GM19468 (cell line): ENCODE results near the gene RHBDF2.
A peak's percentile ranks its signal among the peaks of the same experiment; 100 is the strongest.

Experiments
- ATAC-seq: cut with Tn5 transposase; IDR thresholded peaks from one replicate; pipeline ENCODE4 v1.9.1; 2021; ENCODE audit warnings: mild to moderate bottlenecking, moderate library complexity, moderate number of reproducible peaks; ENCODE audit not compliant: unreplicated experiment; ENCODE audit errors: extremely low read depth

RHBDF2 gene

DNA sequence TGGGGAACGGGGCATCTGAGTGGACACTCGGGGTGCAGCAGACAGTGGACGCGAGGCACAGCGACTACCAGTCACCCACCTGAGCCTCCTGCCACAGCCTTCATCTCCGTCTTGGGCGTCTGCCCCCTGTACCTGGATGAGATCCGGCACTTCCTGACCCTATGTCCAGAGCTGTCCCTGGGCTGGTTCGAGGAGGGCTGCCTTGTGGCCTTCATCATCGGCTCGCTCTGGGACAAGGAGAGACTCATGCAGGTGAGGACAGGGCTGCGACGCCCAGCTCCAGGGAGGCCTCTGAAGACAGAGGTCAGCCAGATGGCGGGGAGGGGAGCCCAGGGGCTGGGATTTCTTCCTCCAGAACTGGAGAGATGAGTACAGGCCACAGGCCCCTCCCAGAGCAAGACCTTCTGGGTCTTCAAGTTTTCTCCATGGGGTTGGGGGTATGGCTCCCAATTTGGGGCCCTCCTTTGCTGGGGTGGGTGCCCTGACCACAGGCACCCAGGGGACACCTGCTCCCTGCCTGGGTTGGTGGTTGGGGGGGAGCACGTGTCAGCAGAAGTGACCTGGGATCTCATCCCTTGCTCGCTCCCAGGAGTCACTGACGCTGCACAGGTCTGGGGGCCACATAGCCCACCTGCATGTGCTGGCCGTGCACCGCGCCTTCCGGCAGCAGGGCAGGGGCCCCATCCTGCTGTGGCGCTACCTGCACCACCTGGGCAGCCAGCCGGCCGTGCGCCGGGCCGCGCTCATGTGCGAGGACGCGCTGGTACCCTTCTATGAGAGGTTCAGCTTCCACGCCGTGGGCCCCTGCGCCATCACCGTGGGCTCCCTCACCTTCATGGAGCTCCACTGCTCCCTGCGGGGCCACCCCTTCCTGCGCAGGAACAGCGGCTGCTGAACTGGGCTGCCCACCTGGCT lies 31.9 kb downstream of the RHBDF2 start:
- no peak for ATAC-seq

- no peak for ATAC-seq
These were observed 32.6 kb downstream of the RHBDF2 start for GRCh38 chr17:76468634-76469010.

DNA sequence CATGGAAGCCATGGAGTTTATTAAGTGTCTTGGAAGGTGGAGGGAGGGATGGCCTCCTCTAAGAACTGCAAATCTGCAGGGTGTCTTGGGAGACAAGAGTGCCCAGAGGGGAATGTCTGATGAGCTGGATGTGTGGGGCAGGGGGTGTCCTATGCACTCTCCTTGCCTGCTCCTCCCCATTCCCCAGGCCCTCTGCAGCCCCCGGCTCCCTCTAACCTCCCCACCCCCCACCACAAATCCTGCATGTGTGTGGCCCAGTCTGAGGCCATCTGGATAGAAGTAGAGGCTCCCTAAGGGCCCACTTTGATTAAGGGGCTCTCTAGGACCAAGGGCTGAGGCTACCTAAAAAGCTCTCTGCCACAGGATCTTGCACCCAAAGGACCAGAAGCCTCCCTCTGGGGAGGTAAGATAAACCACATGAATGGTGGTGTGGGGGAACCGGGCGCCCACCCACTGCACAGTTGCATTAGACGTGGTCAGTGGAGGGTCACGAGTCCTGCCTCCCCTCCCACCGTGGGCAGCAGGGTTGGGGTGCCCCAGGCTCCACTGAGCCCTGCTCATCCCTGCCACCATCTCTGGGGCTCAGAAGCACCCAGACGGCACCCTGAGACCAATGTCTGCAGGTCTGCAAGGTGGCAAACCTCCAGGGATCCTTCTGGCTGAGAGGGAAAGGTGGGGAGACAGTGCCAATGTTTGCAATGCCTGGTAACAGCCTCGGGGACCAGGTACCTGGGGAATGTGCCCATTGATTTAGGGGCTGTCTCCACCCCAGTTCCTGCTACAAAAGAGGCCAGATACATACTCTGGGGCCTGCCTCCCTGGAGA lies 33.2 kb downstream of the RHBDF2 start:
- ATAC-seq = no peak

DNA sequence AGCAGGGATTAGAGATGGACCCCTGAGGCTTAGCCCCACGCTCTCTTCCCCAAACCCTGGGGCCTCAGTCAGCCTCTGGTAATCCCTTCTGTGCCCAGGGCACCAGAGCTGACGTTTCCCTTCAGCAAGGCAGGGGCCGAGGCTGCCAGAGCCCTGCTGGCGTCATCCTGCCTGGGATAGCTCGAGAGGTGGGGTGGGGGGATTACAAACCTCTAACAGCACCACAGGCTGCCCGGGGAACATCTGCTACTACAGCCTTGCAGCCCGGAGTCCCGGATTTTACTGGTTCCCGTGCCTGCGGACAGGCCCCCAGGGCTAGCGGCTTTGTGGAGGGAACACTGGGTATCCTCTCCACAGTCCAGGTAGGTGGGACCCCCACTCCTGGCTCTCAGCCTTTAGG lies 33.9 kb downstream of the RHBDF2 start, which contains the start of gene AANAT:
TSS of gene AANAT (plus strand) at position 238 of the 400 bp plus-strand sequence. CDS start 1,144 bp downstream, outside the sequence.
- ATAC-seq = no peak

- no peak for ATAC-seq
These were observed 34.5 kb downstream of the RHBDF2 start for GRCh38 chr17:76466775-76467130.

- ATAC-seq = no peak
These were observed 38.5 kb downstream of the RHBDF2 start for GRCh38 chr17:76462556-76463290.

- ATAC-seq = no peak
These were observed 39.3 kb downstream of the RHBDF2 start for GRCh38 chr17:76461765-76462555.

DNA sequence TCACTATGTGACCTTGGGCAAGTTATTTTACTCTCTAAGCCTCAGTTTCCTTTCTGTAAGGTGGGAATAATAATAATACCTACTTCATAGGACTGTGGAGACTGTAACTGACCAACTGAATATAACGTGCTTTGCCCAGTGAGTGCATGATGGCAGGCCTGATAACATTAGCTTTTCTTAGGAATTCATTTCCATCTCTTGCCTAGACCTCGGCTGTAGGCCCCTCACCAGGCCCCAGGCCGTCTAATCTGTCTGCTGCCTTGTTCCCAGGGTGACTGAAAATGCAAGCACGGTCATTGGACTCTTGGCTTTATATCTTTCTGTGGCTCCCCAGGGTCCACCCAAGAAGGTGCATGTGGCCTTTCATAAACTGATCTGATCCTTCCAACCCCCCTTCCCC lies 41.5 kb downstream of the RHBDF2 start:
- ATAC-seq = no peak

DNA sequence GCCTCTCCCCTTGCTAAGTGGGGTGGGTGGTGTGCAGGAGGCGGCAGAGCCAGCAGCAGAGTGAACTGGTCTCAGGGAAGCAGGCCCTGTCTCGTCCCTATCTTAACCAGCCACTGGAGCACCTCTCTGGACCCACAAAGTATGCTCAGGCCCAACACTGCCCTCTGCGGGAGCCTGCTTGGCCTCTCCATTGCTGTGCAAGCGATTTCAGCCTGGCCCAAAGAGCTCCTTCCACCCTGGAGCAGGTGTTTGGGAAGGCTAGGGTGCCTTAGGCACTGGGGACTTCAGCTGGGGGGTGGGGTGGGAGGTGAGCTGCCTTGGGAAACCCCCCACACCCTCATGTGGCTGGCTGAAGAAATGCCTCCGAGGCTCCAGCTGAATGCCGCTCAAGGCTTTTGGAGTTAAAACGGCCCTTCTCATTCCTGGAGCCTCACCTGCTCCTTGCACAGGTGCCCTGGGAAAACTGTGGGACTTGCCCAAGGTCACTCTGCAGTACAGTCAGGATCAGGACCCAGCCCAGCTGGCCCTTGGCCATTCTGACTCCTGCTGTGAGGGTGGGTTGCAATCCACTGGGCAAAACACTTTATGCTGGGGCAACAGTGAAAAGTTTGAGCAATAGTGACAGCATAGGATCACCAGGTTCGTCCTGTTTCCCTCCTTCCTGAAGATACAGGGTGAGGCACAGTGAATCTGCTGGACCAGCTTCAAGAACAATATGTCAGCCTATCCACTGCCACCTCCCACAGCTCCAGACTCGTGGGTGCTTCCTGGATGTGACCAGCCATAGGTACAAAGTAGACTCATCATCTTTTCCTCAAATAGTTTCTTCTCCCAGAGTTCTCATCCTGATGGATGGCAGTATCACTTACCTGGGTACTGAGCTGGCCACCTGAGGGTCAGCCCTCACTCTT lies 42.4 kb downstream of the RHBDF2 start:
- ATAC-seq = no peak

- no peak for ATAC-seq
These were observed 47.8 kb downstream of the RHBDF2 start for GRCh38 chr17:76453431-76453743.

DNA sequence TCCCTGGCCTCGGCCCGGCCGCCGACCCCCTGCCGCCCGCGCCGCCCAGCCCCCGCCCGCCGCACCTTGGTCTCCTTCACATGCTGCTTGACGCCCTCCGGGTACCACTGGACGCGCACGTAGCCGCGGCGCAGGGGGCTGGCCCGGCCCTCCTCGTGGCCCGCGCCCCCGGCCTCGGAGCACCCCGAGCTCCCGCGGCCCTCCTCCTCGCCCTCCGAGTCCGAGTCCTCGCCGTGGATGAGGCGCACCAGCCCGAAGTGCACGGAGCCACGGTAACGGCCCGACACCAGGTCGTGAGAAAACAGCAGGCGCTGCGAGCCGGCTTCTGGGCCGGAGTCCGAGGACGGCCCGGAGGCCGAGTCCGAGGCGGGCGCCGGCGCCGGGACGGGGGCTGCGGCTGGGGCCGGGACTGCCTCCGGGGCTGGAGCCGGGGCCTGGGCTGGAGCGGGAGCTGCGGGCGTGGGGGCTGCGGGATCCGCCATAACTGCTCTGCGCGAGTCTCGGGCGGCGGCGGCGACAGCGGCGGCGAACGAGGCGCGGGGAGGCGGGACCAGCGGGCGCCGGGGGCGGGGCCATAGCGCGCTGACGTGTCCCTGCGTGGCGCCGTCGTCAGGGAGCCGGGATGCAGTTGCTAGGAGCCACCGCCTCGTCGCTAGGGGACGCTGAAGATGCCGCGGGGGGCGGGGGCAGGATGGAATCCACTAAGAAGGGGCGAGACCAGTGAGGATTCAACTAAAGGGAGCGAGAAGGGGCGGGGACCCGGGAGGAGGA lies 48.4 kb downstream of the RHBDF2 start, which contains the start of gene UBE2O:
TSS of gene UBE2O (minus strand) at position 493 of the 771 bp plus-strand sequence. CDS start at position 482, 11 bp downstream.
- peak; percentile 70 for ATAC-seq

GRCh38 chr17:76452127-76452659 lies 49.0 kb downstream of the RHBDF2 start:
- no peak for ATAC-seq

DNA sequence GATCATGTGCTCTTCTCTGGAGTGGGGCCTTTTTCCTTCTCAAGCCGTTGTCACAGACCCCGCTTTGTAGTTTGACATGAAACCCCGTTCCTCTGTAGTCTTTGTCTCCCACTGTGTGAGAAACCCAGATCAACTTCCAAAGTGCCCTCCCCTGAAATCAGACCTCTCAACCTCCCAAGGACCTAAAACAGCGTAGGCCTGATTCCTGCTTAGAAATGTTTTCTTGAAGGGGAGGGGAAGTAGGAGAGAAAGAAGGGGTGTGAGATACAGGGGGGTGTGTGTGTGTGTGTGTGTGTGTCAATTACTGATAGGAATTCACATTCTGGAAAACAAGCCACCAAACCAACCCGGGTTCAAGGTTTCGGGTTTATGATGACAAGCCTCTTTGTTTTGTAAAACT lies 49.7 kb downstream of the RHBDF2 start:
- ATAC-seq = no peak

GRCh38 chr17:76449126-76449525 lies 52.1 kb downstream of the RHBDF2 start:
- no peak for ATAC-seq

DNA sequence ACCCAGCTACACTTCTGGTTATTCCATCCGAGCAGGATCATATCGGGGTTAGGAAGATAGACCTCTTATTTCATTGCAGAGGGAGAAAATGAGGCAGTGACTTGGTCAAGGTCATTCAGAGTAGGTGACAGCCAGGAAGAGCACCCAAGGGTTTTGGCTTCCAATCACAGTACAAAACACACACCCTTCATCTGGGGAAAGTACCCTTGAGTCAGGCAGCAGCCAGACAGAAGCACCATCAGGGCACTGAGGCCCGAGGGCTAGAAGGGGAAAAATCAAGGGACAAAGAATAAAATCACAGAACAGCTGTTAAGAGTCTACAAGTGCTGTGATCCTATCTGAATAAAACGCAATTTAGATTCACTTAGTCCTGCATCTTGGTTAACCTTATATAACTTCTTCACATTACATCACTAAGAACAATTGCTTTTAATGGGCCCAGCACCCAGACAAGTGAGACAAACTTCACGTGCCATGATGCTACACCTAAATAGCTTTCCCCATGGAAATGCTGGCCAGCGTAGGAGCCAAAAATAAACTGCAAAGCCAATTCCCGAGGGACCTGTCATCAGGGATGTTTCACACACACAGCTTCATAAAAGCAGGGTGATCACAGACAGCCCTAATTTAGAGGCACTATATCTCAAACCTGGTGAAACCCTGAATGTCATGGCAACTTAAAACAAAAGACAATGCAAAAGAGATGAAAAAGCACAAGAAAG lies 53.1 kb downstream of the RHBDF2 start:
- ATAC-seq = no peak

DNA sequence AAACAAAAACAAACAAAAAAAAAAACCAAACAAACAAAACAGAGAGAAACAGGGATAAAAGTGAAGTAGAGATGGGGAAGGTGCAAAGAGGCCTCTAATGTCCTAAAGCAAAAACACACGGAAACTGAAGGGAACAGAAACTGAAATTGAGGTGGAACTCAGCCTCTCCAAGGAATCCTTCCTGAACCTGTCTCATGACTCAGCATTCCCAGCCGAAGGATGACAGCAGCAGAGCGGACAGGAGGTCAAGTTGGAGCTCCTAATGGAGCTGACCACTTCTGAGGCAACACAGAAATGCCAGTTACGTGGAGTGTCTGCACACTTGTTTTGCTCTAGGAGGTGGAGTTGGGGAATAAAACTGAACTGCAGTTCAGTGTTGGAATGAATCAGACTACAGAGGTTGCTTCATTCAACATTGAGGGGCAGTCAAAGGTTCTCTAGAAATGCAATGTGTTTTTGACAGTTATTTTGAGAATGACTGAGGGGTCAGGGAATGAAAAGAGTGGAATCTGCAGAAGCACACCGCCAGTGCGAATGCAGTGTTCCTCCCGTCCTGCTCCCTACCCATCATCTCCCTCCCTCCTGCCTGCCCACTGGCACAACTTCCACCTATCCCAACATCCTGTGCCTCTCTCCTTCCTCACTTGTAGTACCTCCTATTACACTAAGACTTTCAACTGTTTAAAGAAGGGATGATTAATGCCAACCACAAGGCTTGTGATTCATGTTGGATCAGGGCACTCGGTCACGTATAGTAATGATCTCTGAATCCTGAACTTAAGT lies 54.6 kb downstream of the RHBDF2 start:
- ATAC-seq = no peak
